ENCODE measurements around the gene CPED1.
"Not testable (repeated sequence)": the region's sequence is repeated elsewhere in the genome, so short reads cannot be mapped to it uniquely, and the experiment has no call there.

CPED1 gene

GRCh38 chr7:121180436-121181063 is 192.0 kb downstream of the CPED1 start:
- Histone ChIP-seq H3K4me3 (ENCODE audit: low read depth, low read length) (no peak overlapping the region), H3K36me3 (replicated peaks) (no peaks in the 10 kb centered on the region), H3K27me3 (replicated peaks) (no peaks in the 10 kb centered on the region), H3K27ac (no peak overlapping the region)
- no peak for DNase-seq
- in situ Hi-C loops (cut with HindIII; ENCODE audit: low pct_ligation_motif_present, low sequenced_read_pairs): no loop called here
- no peak for TF ChIP-seq CTCF (IDR thresholded peaks at IDR 0.05; ENCODE audit: low read depth, low read length, missing control alignments)

GRCh38 chr7:121181357-121181756 is 192.8 kb downstream of the CPED1 start:
- no peak for DNase-seq
- no peaks in the 10 kb centered on the region for H3K36me3 ChIP-seq (replicated peaks)
- no peaks in the 10 kb centered on the region for H3K27me3 ChIP-seq (replicated peaks)
- TF ChIP-seq CTCF (IDR thresholded peaks at IDR 0.05; ENCODE audit: low read depth, low read length, missing control alignments): no peak
- in situ Hi-C loops (cut with HindIII; ENCODE audit: low pct_ligation_motif_present, low sequenced_read_pairs): no loop called here
- no peak overlapping the region for H3K4me3 ChIP-seq (ENCODE audit: low read depth, low read length)
- H3K27ac ChIP-seq: no peak overlapping the region

DNA sequence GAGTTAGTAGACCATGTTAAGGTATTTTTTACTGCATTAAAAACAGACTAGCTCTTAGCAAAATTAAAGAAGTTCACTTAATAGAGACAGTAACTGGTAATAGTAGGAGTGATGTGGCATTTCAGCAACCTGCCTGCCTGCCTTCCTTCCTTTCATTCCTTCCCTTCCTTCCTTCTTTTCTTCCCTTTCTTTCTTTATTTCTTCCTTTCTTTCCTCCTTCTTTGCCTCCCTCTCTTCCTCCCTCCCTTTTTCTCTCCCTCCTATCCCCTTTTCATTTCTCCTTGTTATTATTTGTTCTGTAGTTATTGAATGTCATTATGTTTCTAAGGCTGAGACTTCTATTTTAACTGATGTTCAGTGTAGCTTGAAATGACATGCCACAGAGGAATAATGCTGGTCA is 193.8 kb downstream of the CPED1 start:
- in situ Hi-C loops (cut with HindIII; ENCODE audit: low pct_ligation_motif_present, low sequenced_read_pairs): no loop called here
- no peak for TF ChIP-seq CTCF (IDR thresholded peaks at IDR 0.05; ENCODE audit: low read depth, low read length, missing control alignments)
- no peaks in the 10 kb centered on the region for H3K36me3 ChIP-seq (replicated peaks)
- no peak for DNase-seq
- H3K27ac ChIP-seq: no peak overlapping the region
- no peak overlapping the region for H3K4me3 ChIP-seq (ENCODE audit: low read depth, low read length)
- no peaks in the 10 kb centered on the region for H3K27me3 ChIP-seq (replicated peaks)

GRCh38 chr7:121182902-121183301 is 194.4 kb downstream of the CPED1 start:
- Histone ChIP-seq H3K4me3 (ENCODE audit: low read depth, low read length) (no peak overlapping the region), H3K27ac (no peak overlapping the region), H3K36me3 (replicated peaks) (no peaks in the 10 kb centered on the region), H3K27me3 (replicated peaks) (no peaks in the 10 kb centered on the region)
- no peak for TF ChIP-seq CTCF (IDR thresholded peaks at IDR 0.05; ENCODE audit: low read depth, low read length, missing control alignments)
- DNase-seq: no peak
- in situ Hi-C loops (cut with HindIII; ENCODE audit: low pct_ligation_motif_present, low sequenced_read_pairs): no loop called here

DNA sequence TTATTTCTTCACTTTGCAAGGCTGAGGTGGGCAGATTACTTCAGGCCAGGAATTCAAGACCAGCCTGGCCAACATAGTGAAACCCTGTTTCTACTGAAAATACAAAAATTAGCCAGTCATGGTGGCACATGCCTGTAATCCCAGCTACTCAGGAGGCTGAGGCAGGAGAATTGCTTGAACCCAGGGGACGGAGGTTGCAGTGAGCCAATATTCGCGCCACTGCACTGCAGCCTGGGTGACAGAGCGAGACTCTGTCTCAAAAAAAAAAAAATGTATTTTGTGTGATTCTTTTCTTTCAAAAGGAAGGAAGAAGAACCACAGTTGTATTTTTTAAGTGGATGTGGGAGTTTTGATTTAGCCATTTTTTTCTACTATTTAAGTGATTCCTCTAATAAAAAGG is 195.4 kb downstream of the CPED1 start:
- H3K36me3 ChIP-seq (replicated peaks); DNase-seq; H3K27me3 ChIP-seq (replicated peaks); in situ Hi-C loops (cut with HindIII; ENCODE audit: low pct_ligation_motif_present, low sequenced_read_pairs); H3K27ac ChIP-seq; H3K4me3 ChIP-seq (ENCODE audit: low read depth, low read length): not testable (repeated sequence)

GRCh38 chr7:121186746-121187145 is 198.2 kb downstream of the CPED1 start:
- Histone ChIP-seq H3K27me3 (replicated peaks) (no peaks in the 10 kb centered on the region), H3K27ac (no peak overlapping the region), H3K36me3 (replicated peaks) (no peaks in the 10 kb centered on the region), H3K4me3 (ENCODE audit: low read depth, low read length) (no peak overlapping the region)
- in situ Hi-C loops (cut with HindIII; ENCODE audit: low pct_ligation_motif_present, low sequenced_read_pairs): no loop called here
- DNase-seq: no peak
- TF ChIP-seq CTCF (IDR thresholded peaks at IDR 0.05; ENCODE audit: low read depth, low read length, missing control alignments): no peak
